Upper lobe of left lung (tissue), 6 donors: Measurements from ENCODE around the gene SETD2. TPM values are rescaled to one million over a fixed set of nuclear protein-coding genes. Genes with fewer than 3 reads are reported as not detected.
A peak's percentile ranks its signal among the peaks of the same experiment; 100 is the strongest.
"Not testable (repeated sequence)": the region's sequence is repeated elsewhere in the genome, so short reads cannot be mapped to it uniquely, and the experiment has no call there.

Experiments used
- ATAC-seq, 2 donors: fragments of 200-7000 bp; cut with Tn5 transposase; one replicate each; pipeline ENCODE4 v1.9.1; 2022; ENCODE audit warnings: mild to moderate bottlenecking in 2 of 2, moderate library complexity in 2 of 2; ENCODE audit not compliant: low FRiP score in 2 of 2
- DNase-seq, 2 donors: peaks; one replicate each; pipeline ENCODE4 v3.0.0-alpha.2; 2019 to 2020
- H3K27ac ChIP-seq, 4 donors: fragments of 200-600 bp; sonication (generic); one replicate each; pipeline ENCODE4 v1.5.1; 2016 to 2019
- H3K27me3 ChIP-seq, 4 donors: fragments of 200-600 bp; sonication (generic); one replicate each; pipeline ENCODE4 v1.5.1; 2017 to 2019
- H3K36me3 ChIP-seq, 4 donors: fragments of 200-600 bp; sonication (generic); one replicate each; pipeline ENCODE4 v1.5.1; 2016 to 2019
- H3K4me1 ChIP-seq, 4 donors: fragments of 200-600 bp; sonication (generic); one replicate each; pipeline ENCODE4 v1.5.1; 2018 to 2019
- H3K4me3 ChIP-seq, 4 donors: fragments of 200-600 bp; sonication (generic); one replicate each; pipeline ENCODE4 v1.5.1; 2017 to 2019; ENCODE audit warnings: mild to moderate bottlenecking in 2 of 4, moderate library complexity in 1 of 4
- H3K9me3 ChIP-seq, 4 donors: fragments of 200-600 bp; sonication (generic); one replicate each; pipeline ENCODE4 v1.5.1; 2018 to 2019
- EP300 ChIP-seq, 4 donors: sonication (generic); formaldehyde crosslinking; IDR thresholded peaks; one replicate each; pipeline ENCODE4 v1.5.1; 2017; ENCODE audit warnings: antibody characterized with exemption in 4 of 4, control low read depth in 2 of 4
- POLR2A ChIP-seq, 4 donors: fragments of 450-650 bp; IDR thresholded peaks; one replicate each; pipeline ENCODE4 v1.5.1; 2016 to 2017; ENCODE audit warnings: antibody characterized with exemption in 4 of 4, mild to moderate bottlenecking in 2 of 4
- POLR2AphosphoS5 ChIP-seq, 2 donors: sonication (generic); formaldehyde crosslinking; IDR thresholded peaks; one replicate each; pipeline ENCODE4 v1.5.1; 2017; ENCODE audit warnings: antibody characterized with exemption in 2 of 2
- WGBS, 2 donors: methylation state at CpG; one replicate each; pipeline ENCODE4 v1.1.5; 2017 to 2018; 5-methylcytosine and 5-hydroxymethylcytosine counted together
- total RNA-seq, 6 donors: library from RNA; depleted of rRNA in 4 of 6; stranded (reverse); fragments of >200 nt in 4 of 6; gene quantifications; one replicate each; pipeline versions ENCODE4 v1.1.0 to v1.2.1, GENCODE V29; 2016 to 2021
- TF ChIP-seq, protein P1 (sequence below), 6 experiments: fragments of 450-650 bp in 4 of 6; fragments of 200-600 bp in 2 of 6; sonication (generic) in 2 of 6; IDR thresholded peaks; one replicate each; pipeline ENCODE4 v1.5.1; 2016 to 2019; ENCODE audit warnings: antibody characterized with exemption in 6 of 6
- donor health status: DM: no; HTN: no; CAD: no; lungs with moderate emphysema.
- donor health status: DM: no; HTN: yes; CAD: no; lungs with severe emphysema.

SETD2 gene
- total RNA-seq, 6 donors from 2014 or later = 33.8 to 111 (median 53.5) TPM

DNA sequence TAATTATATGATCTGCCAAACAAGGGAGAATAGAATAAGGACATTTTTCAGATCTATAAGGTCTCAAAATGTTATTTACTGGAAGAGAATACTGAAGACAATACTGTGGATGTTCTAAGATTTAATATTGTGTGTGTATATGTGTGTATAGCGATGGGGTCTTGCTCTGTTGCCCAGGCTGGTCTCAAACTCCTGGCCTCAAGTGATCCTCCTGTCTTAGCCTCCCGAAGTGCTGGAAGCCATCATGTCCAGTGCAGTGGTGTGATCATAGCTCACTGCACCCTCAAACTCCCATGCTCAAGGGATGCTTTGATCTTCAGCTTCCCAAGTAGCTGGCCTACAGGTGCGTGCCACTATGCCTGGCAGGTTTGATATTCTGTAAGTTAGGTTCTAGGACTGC, 93.1 kb downstream of the SETD2 start:
- H3K27ac ChIP-seq = no peak overlapping the region
- no peak overlapping the region for H3K4me3 ChIP-seq
- H3K36me3 ChIP-seq = peaks cover 0 to 51% (median 6%) of the 10 kb centered on the region in 4 donors
- ATAC-seq = no peak
- TF ChIP-seq EP300 (IDR thresholded peaks at IDR 0.05) = no peak
- no peaks in the 10 kb centered on the region for H3K9me3 ChIP-seq
- peaks cover 0 to under 1% (median 0%) of the 10 kb centered on the region in 4 donors for H3K4me1 ChIP-seq
- no peak for DNase-seq
- WGBS, 2 donors = 94 to 100% methylated on average over 3 of the region's 3 CpGs
- H3K27me3 ChIP-seq = no peaks in the 10 kb centered on the region

DNA sequence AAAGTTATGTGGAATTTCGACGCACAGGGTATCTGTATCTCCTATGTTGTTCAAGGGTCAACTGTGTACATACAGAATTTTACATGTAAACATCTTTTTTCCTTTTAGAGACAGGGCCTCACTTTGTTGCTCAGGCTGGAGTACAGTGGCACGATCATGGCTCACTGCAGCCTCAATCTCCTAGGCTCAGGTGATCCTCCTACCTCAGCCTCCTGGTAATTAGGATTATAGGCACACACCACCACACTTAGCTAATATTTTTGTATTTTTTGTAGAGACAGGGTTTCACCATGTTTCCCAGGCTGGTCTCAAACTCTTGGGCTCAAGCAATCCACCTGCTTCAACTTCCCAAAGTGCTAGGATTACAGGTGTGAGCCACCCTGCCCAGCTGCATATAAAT, 97.7 kb downstream of the SETD2 start:
- not testable (repeated sequence) for H3K27ac ChIP-seq, DNase-seq, H3K4me3 ChIP-seq, H3K4me1 ChIP-seq, H3K9me3 ChIP-seq, ATAC-seq, H3K27me3 ChIP-seq
- 96% methylated on average over 3 of the region's 3 CpGs for WGBS, 2 donors
- H3K36me3 ChIP-seq = peaks cover 0 to 52% (median 3%) of the 10 kb centered on the region in 4 donors

DNA sequence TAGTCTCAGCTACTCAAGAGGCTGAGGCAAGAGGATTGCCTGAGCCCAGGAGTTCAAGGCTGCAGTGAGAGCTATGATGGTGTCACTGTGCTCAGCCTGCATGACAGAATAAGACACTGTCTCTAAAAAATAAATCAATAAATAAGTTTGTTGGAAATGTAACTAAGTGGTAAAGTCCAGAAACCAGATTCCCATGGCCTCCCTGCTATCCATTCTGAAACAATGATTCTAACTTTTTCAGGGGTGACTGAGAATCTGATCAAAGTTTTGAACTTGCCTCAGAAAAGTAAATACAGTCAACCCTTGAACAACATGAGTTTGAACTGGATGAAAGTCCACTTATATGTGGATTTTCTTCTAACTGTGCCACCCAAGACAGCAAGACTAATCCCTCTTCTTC, 98.2 kb downstream of the SETD2 start:
- Histone ChIP-seq H3K9me3 (no peaks in the 10 kb centered on the region), H3K27ac (no peak overlapping the region), H3K4me3 (no peak overlapping the region), H3K36me3 (peaks cover 0 to 53% (median 5%) of the 10 kb centered on the region in 4 donors), H3K4me1 (no peaks in the 10 kb centered on the region), H3K27me3 (no peaks in the 10 kb centered on the region)
- TF ChIP-seq, protein P1, sequence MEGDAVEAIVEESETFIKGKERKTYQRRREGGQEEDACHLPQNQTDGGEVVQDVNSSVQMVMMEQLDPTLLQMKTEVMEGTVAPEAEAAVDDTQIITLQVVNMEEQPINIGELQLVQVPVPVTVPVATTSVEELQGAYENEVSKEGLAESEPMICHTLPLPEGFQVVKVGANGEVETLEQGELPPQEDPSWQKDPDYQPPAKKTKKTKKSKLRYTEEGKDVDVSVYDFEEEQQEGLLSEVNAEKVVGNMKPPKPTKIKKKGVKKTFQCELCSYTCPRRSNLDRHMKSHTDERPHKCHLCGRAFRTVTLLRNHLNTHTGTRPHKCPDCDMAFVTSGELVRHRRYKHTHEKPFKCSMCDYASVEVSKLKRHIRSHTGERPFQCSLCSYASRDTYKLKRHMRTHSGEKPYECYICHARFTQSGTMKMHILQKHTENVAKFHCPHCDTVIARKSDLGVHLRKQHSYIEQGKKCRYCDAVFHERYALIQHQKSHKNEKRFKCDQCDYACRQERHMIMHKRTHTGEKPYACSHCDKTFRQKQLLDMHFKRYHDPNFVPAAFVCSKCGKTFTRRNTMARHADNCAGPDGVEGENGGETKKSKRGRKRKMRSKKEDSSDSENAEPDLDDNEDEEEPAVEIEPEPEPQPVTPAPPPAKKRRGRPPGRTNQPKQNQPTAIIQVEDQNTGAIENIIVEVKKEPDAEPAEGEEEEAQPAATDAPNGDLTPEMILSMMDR (IDR thresholded peaks at IDR 0.05) = no peak
- ATAC-seq (no peak), DNase-seq (no peak)

DNA sequence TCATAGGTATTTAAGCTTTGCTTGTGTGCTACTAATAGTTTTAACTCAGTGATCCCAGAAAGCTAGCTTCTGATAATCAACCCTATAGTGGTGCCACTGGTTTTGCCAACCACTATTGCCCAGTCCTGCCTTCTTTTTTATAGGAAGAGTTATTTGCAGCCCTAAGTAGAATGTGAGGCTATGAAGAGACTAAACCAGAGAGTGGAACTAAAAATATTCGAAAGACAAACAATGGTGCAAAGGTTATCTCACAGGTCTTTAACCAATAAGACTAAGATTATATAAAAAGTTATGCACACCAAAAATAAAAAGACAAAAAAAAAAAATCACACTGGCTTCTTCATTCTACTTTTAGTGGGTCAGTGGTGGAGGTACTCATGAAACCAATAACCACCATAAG, 98.9 kb downstream of the SETD2 start:
- peaks cover 0 to 58% (median 5%) of the 10 kb centered on the region in 4 donors for H3K36me3 ChIP-seq
- ATAC-seq (no peak), DNase-seq (no peak)
- 88 to 90% methylated on average over 1 of the region's 1 CpG for WGBS, 2 donors
- H3K27ac ChIP-seq = no peak overlapping the region
- no peaks in the 10 kb centered on the region for H3K27me3 ChIP-seq
- no peak for TF ChIP-seq POLR2AphosphoS5 (IDR thresholded peaks at IDR 0.05)
- no peak for TF ChIP-seq EP300 (IDR thresholded peaks at IDR 0.05)
- TF ChIP-seq, protein P1 (IDR thresholded peaks at IDR 0.05) = no peak
- TF ChIP-seq POLR2A (IDR thresholded peaks at IDR 0.05) = no peak
- no peaks in the 10 kb centered on the region for H3K4me1 ChIP-seq
- no peaks in the 10 kb centered on the region for H3K9me3 ChIP-seq
- H3K4me3 ChIP-seq = no peak overlapping the region

DNA sequence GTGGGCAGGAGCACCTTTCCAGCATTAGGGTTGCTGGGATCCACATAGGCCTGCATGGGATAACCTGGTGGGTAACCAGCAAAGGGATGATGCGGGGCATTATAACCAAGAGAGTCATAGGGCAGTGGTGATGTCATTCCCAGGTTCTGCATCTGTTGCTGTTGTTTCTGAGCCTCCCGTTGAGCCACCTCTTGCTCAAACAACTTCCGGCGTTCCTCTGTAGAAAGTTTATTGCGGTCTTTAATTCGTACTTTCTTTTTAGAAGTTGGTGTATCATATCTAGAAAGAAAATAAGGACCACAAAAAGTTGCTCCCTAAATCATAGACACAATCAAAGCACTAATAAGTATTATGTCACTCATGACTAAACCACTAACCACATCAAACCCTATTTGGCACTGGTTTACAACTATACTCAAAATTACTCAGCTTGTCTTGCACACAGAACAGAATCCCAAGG, 106.7 kb downstream of the SETD2 start:
- no peaks in the 10 kb centered on the region for H3K27me3 ChIP-seq
- H3K4me3 ChIP-seq = no peak overlapping the region
- H3K36me3 ChIP-seq = peaks cover 0 to 56% (median 19%) of the 10 kb centered on the region in 4 donors
- H3K4me1 ChIP-seq = peaks cover 0 to 6% (median 2%) of the 10 kb centered on the region in 4 donors
- H3K27ac ChIP-seq = peak overlapping the region in 1 of 4 donors; percentile 68
- 77 to 85% methylated on average over 6 of the region's 6 CpGs for whole genome bisulfite sequencing, 2 donors
- DNase-seq = no peak
- TF ChIP-seq POLR2A (IDR thresholded peaks at IDR 0.05) (no peak), POLR2AphosphoS5 (IDR thresholded peaks at IDR 0.05) (no peak), EP300 (IDR thresholded peaks at IDR 0.05) (no peak)
- TF ChIP-seq, protein P1 (IDR thresholded peaks at IDR 0.05) = no peak
- no peak for ATAC-seq
- no peaks in the 10 kb centered on the region for H3K9me3 ChIP-seq

DNA sequence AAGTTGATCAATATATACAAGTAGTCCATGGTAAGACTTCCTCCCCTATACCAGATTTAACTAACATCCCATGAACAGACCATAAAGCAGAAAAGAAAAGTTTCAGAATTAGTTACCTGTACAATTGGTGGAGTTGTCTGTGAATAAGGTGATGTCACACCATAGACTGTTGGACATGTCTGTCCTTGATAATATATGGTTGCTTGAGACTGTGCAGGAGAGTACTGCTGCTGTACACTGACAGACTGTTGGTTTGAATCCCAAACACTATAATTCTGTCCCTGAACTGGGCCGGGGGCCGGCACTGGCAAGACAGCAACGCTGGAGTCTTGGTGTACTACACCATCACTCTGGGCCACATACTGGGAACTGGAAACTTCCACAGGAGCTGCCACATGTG, 107.2 kb downstream of the SETD2 start:
- no peak overlapping the region for H3K4me3 ChIP-seq
- 83 to 92% methylated on average over 2 to 3 of the region's 3 CpGs for WGBS, 2 donors
- peaks cover 0 to 54% (median 19%) of the 10 kb centered on the region in 4 donors for H3K36me3 ChIP-seq
- H3K27ac ChIP-seq = peak overlapping the region in 1 of 4 donors; percentile 68
- ATAC-seq (no peak), DNase-seq (peak in 1 of 2 donors; percentile 25)
- TF ChIP-seq, protein P1 (IDR thresholded peaks at IDR 0.05) = no peak
- TF ChIP-seq EP300 (IDR thresholded peaks at IDR 0.05) (no peak), POLR2AphosphoS5 (IDR thresholded peaks at IDR 0.05) (no peak), POLR2A (IDR thresholded peaks at IDR 0.05) (no peak)
- no peaks in the 10 kb centered on the region for H3K27me3 ChIP-seq
- H3K9me3 ChIP-seq = no peaks in the 10 kb centered on the region
- peaks cover 0 to 6% (median 2%) of the 10 kb centered on the region in 4 donors for H3K4me1 ChIP-seq
